Gastroesophageal sphincter (tissue), 3 donors: ENCODE results near the gene B4GALNT1.

Experiments used
- CTCF ChIP-seq, 4 experiments: fragments of 200-600 bp in 2 of 4; fragments of 450-650 bp in 2 of 4; sonication (generic) in 1 of 4; IDR thresholded peaks; one replicate each; pipeline ENCODE4 v1.5.1; 2017 to 2019; ENCODE audit warnings: antibody characterized with exemption in 4 of 4, mild to moderate bottlenecking in 2 of 4, moderate library complexity in 2 of 4
- POLR2A ChIP-seq, 2 donors: fragments of 450-650 bp; IDR thresholded peaks; one replicate each; pipeline ENCODE4 v1.6.1; 2017; ENCODE audit warnings: antibody characterized with exemption in 2 of 2, mild to moderate bottlenecking in 2 of 2, moderate library complexity in 1 of 2
- POLR2AphosphoS5 ChIP-seq: sonication (generic); formaldehyde crosslinking; IDR thresholded peaks from one replicate; pipeline ENCODE4 v1.6.1; 2017; ENCODE audit warnings: antibody characterized with exemption

DNA sequence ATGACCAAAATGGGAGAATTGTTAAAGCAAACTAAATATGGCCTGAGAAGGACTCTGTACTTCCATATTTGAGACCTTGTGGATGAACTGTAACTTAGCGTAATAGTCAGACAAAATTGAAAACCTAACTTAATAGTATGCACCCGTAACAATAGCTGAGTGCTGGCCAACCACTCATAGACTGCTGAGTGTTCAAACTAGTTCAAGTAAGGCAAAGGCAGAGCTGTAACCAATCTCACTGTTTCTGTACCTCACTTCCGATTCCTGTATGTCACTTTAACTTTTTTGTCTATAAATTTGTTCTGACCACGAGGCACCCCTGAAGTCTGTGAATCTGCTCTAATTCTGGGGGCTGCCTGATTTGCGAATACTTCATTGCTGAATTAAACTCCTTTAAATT is 33.9 kb upstream of the B4GALNT1 start:
- TF ChIP-seq CTCF (IDR thresholded peaks at IDR 0.05), result no peak
- TF ChIP-seq POLR2A (IDR thresholded peaks at IDR 0.05), result no peak
- no peak for TF ChIP-seq POLR2AphosphoS5
